GM23338 (cell line): ENCODE results near the gene WDR41. TPM values are rescaled to one million over a fixed set of nuclear protein-coding genes. Genes with fewer than 3 reads are reported as not detected.

Experiments
- ATAC-seq: fragments of 200-7000 bp; cut with Tn5 transposase; 3 replicates; pipeline ENCODE4 v1.9.1; 2020
- DNase-seq: peaks from one replicate; pipeline ENCODE4 v3.0.0-alpha.2; 2015; ENCODE audit warnings: low spot score
- H2AFZ ChIP-seq: fragments of 200-600 bp; sonication (generic); 2 replicates; pipeline ENCODE4 v1.8.0; 2016; ENCODE audit warnings: antibody characterized with exemption, mild to moderate bottlenecking, moderate library complexity
- H3F3A ChIP-seq: fragments of 200-600 bp; sonication (generic); replicated peaks from 2 replicates; pipeline ENCODE4 v1.8.0; 2017; ENCODE audit warnings: antibody characterized with exemption, mixed run types, low read depth
- H3K27ac ChIP-seq: fragments of 200-600 bp; sonication (generic); 2 replicates; pipeline ENCODE4 v1.6.1; 2016; ENCODE audit warnings: low read depth
- H3K27me3 ChIP-seq: fragments of 200-600 bp; sonication (generic); 2 replicates; pipeline ENCODE4 v1.8.0; 2016; ENCODE audit warnings: mild to moderate bottlenecking, mixed run types, moderate library complexity; ENCODE audit not compliant: insufficient read depth
- H3K36me3 ChIP-seq: fragments of 200-600 bp; sonication (generic); 2 replicates; pipeline ENCODE4 v1.8.0; 2016; ENCODE audit warnings: mild to moderate bottlenecking; ENCODE audit not compliant: insufficient read depth
- H3K4me1 ChIP-seq: fragments of 200-600 bp; sonication (generic); 2 replicates; pipeline ENCODE4 v1.8.0; 2016; ENCODE audit warnings: mild to moderate bottlenecking, moderate library complexity; ENCODE audit not compliant: insufficient read depth
- H3K4me2 ChIP-seq: fragments of 200-600 bp; sonication (generic); 2 replicates; pipeline ENCODE4 v1.7.1; 2017; ENCODE audit warnings: mixed run types
- H3K4me3 ChIP-seq: fragments of 200-600 bp; sonication (generic); 2 replicates; pipeline ENCODE4 v1.6.1; 2016; ENCODE audit warnings: mixed run types
- H3K79me2 ChIP-seq: fragments of 200-600 bp; sonication (generic); replicated peaks from 2 replicates; pipeline ENCODE4 v1.8.0; 2017; ENCODE audit warnings: mild to moderate bottlenecking; ENCODE audit not compliant: insufficient read depth
- H3K9me2 ChIP-seq: fragments of 200-600 bp; sonication (generic); 2 replicates; pipeline ENCODE4 v1.8.0; 2017; ENCODE audit not compliant: insufficient read depth
- H4K20me1 ChIP-seq: fragments of 200-600 bp; sonication (generic); replicated peaks from 2 replicates; pipeline ENCODE4 v1.8.0; 2017; ENCODE audit warnings: mild to moderate bottlenecking; ENCODE audit not compliant: insufficient read depth
- H3K27ac Mint-ChIP-seq: 2 replicates; pipeline ENCODE4 v1.8.0; 2020; ENCODE audit warnings: inconsistent platforms, mild to moderate bottlenecking, moderate library complexity, mixed read lengths
- H3K27me3 Mint-ChIP-seq: 3 replicates; pipeline ENCODE4 v1.8.0; 2022; ENCODE audit warnings: low read depth, mild to moderate bottlenecking, moderate library complexity, mixed read lengths, inconsistent platforms; ENCODE audit not compliant: insufficient read depth, poor library complexity
- H3K36me3 Mint-ChIP-seq: 3 replicates; pipeline ENCODE4 v1.8.0; 2021; ENCODE audit warnings: low read depth, mild to moderate bottlenecking, inconsistent platforms, moderate library complexity, mixed read lengths
- H3K4me1 Mint-ChIP-seq: 3 replicates; pipeline ENCODE4 v1.8.0; 2020; ENCODE audit warnings: mild to moderate bottlenecking, inconsistent platforms, mixed read lengths
- H3K4me3 Mint-ChIP-seq: 3 replicates; pipeline ENCODE4 v1.8.0; 2021; ENCODE audit warnings: moderate library complexity, mild to moderate bottlenecking, inconsistent platforms, mixed read lengths
- H3K9me3 Mint-ChIP-seq: 3 replicates; pipeline ENCODE4 v1.8.0; 2020; ENCODE audit warnings: moderate library complexity, mild to moderate bottlenecking, inconsistent platforms, mixed read lengths
- CREB1 ChIP-seq: fragments of 250-450 bp; sonication (Bioruptor Pico); IDR thresholded peaks from 2 replicates; pipeline ENCODE4 v1.5.0; 2020; ENCODE audit warnings: low read depth, mild to moderate bottlenecking, moderate library complexity
- CTCF ChIP-seq, 2 experiments: fragments of 200-600 bp in 1 of 2; sonication (generic) in 1 of 2; conservative IDR thresholded peaks; 2 replicates each; pipeline versions ENCODE4 v1.5.1 to v1.6.1; 2016 to 2017; ENCODE audit warnings: antibody characterized with exemption in 2 of 2, low read depth in 2 of 2, mild to moderate bottlenecking in 2 of 2, moderate library complexity in 1 of 2
- ETS1 ChIP-seq: IDR thresholded peaks from 2 replicates; pipeline ENCODE4 v1.6.1; 2016; ENCODE audit warnings: antibody characterized with exemption
- EZH2phosphoT487 ChIP-seq: fragments of 200-600 bp; sonication (generic); IDR thresholded peaks from one replicate; pipeline ENCODE4 v1.8.1; 2018; ENCODE audit warnings: antibody characterized with exemption; ENCODE audit not compliant: unreplicated experiment
- JUNB ChIP-seq: IDR thresholded peaks from one replicate; pipeline ENCODE4 v1.6.1; 2016; ENCODE audit warnings: antibody characterized with exemption; ENCODE audit not compliant: unreplicated experiment
- POLR2AphosphoS5 ChIP-seq: IDR thresholded peaks from 2 replicates; pipeline ENCODE4 v1.6.1; 2016; ENCODE audit warnings: antibody characterized with exemption, low read depth
- REST ChIP-seq: IDR thresholded peaks from one replicate; pipeline ENCODE4 v1.6.1; 2018; ENCODE audit warnings: antibody characterized with exemption; ENCODE audit not compliant: unreplicated experiment
- STAT1 ChIP-seq: IDR thresholded peaks from one replicate; pipeline ENCODE4 v1.6.1; 2016; ENCODE audit warnings: antibody characterized with exemption; ENCODE audit not compliant: unreplicated experiment
- ZNF114 ChIP-seq: fragments of 250-450 bp; sonication (Bioruptor Pico); IDR thresholded peaks from 2 replicates; pipeline ENCODE4 v1.5.0; 2020; ENCODE audit warnings: mild to moderate bottlenecking, moderate library complexity
- ZNF331 ChIP-seq: fragments of 250-450 bp; sonication (Bioruptor Pico); IDR thresholded peaks from 2 replicates; pipeline ENCODE4 v1.5.0; 2020; ENCODE audit warnings: low read depth, mild to moderate bottlenecking, moderate library complexity
- polyA plus RNA-seq: library from polyadenylated mRNA; unstranded; fragments of >200 nt; fragmentation: Nextera tagmentation; extraction: Ambion mirVana; gene quantifications from 2 replicates; pipeline ENCODE4 v1.2.1, GENCODE V29; 2016
- total RNA-seq: library from RNA; depleted of rRNA; stranded (reverse); fragments of >200 nt; shearing (Covaris generic); gene quantifications from 2 replicates; pipeline ENCODE4 v1.2.3, GENCODE V29; 2014

Gene WDR41
- total and polyA plus RNA-seq, 2 experiments from 2014 or later = 19.1 to 40.4 TPM

GRCh38 chr5:77438071-77438470, 54.0 kb downstream of the WDR41 start:
- H3K9me3 Mint-ChIP-seq = no peaks in the 10 kb centered on the region
- H2AFZ ChIP-seq = no peak overlapping the region
- no peaks in the 10 kb centered on the region for H3K9me2 ChIP-seq
- no peak for TF ChIP-seq ZNF331 (CRISPR knock-in tag)
- no peak overlapping the region for H3K4me3 ChIP-seq
- H3K4me1 ChIP-seq = no peaks in the 10 kb centered on the region
- H3K4me1 Mint-ChIP-seq = no peaks in the 10 kb centered on the region
- peaks cover 5% of the 10 kb centered on the region; the same call in 1 of the 3 replicates for H3K36me3 Mint-ChIP-seq
- no peaks in the 10 kb centered on the region for H3F3A ChIP-seq
- H3K27me3 ChIP-seq = no peaks in the 10 kb centered on the region
- H3K27ac Mint-ChIP-seq = no peak overlapping the region
- no peaks in the 10 kb centered on the region for H4K20me1 ChIP-seq
- no peak overlapping the region for H3K27ac ChIP-seq
- peaks cover 2% of the 10 kb centered on the region for H3K27me3 Mint-ChIP-seq
- H3K79me2 ChIP-seq = no peaks in the 10 kb centered on the region
- H3K4me2 ChIP-seq = no peak overlapping the region
- ATAC-seq (no peak), DNase-seq (no peak)
- no peaks in the 10 kb centered on the region for H3K36me3 ChIP-seq
- H3K4me3 Mint-ChIP-seq = no peak overlapping the region

- Histone ChIP-seq H3K4me1 (no peaks in the 10 kb centered on the region), H3K4me3 (no peak overlapping the region), H4K20me1 (no peaks in the 10 kb centered on the region), H3K27me3 (no peaks in the 10 kb centered on the region), H3F3A (no peaks in the 10 kb centered on the region), H3K79me2 (no peaks in the 10 kb centered on the region), H3K36me3 (no peaks in the 10 kb centered on the region), H3K9me2 (no peaks in the 10 kb centered on the region), H3K4me2 (no peak overlapping the region), H2AFZ (no peak overlapping the region), H3K27ac (no peak overlapping the region)
- Mint-ChIP-seq H3K9me3 (no peaks in the 10 kb centered on the region), H3K27me3 (peaks cover 2% of the 10 kb centered on the region), H3K4me3 (no peak overlapping the region), H3K27ac (no peak overlapping the region), H3K4me1 (no peaks in the 10 kb centered on the region), H3K36me3 (peaks cover 7% of the 10 kb centered on the region; the same call in 1 of the 3 replicates)
- TF ChIP-seq CTCF (conservative IDR thresholded peaks at IDR 0.05; ENCODE audit: low read depth in 2 of 2) = peak; percentile 43 to 61
- no peak for TF ChIP-seq JUNB
- ATAC-seq (peak; percentile 56; the same call in 2 of the 3 replicates), DNase-seq (peak; percentile 28)
These were observed 54.9 kb downstream of the WDR41 start for GRCh38 chr5:77437194-77437593.

GRCh38 chr5:77431719-77432118, 60.4 kb downstream of the WDR41 start:
- H3K4me2 ChIP-seq = no peak overlapping the region
- H3F3A ChIP-seq = no peaks in the 10 kb centered on the region
- no peak overlapping the region for H2AFZ ChIP-seq
- H3K4me1 ChIP-seq = no peaks in the 10 kb centered on the region
- no peak for TF ChIP-seq ZNF114 (CRISPR knock-in tag)
- TF ChIP-seq ETS1 = no peak
- TF ChIP-seq CREB1 (CRISPR knock-in tag) = no peak
- TF ChIP-seq STAT1 = no peak
- TF ChIP-seq EZH2phosphoT487 = no peak
- no peak for TF ChIP-seq POLR2AphosphoS5
- TF ChIP-seq REST = no peak
- Mint-ChIP-seq H3K9me3 (no peaks in the 10 kb centered on the region), H3K27me3 (peaks cover 2% of the 10 kb centered on the region), H3K4me3 (no peak overlapping the region), H3K36me3 (peaks cover 7% of the 10 kb centered on the region; the same call in 1 of the 3 replicates), H3K27ac (no peak overlapping the region), H3K4me1 (no peaks in the 10 kb centered on the region)
- no peaks in the 10 kb centered on the region for H3K27me3 ChIP-seq
- no peak overlapping the region for H3K4me3 ChIP-seq
- no peak for ATAC-seq
- no peak overlapping the region for H3K27ac ChIP-seq
- DNase-seq = no peak
- H3K36me3 ChIP-seq = 0 out of 2 replicates have a peak, but pooled peaks cover 7% of the 10 kb centered on the region
- H3K9me2 ChIP-seq = no peaks in the 10 kb centered on the region
- H4K20me1 ChIP-seq = no peaks in the 10 kb centered on the region
- H3K79me2 ChIP-seq = no peaks in the 10 kb centered on the region
